Anterior cingulate cortex (tissue), 58 donors: ENCODE results near the gene ALDH4A1.
"Not testable (repeated sequence)": the region's sequence is repeated elsewhere in the genome, so short reads cannot be mapped to it uniquely, and the experiment has no call there.

ENCODE experiments used
- DNase-seq, 58 donors: peaks; one replicate each; lab custom pipeline; 2025; lab: John Stamatoyannopoulos, UW

The ALDH4A1 gene

DNA sequence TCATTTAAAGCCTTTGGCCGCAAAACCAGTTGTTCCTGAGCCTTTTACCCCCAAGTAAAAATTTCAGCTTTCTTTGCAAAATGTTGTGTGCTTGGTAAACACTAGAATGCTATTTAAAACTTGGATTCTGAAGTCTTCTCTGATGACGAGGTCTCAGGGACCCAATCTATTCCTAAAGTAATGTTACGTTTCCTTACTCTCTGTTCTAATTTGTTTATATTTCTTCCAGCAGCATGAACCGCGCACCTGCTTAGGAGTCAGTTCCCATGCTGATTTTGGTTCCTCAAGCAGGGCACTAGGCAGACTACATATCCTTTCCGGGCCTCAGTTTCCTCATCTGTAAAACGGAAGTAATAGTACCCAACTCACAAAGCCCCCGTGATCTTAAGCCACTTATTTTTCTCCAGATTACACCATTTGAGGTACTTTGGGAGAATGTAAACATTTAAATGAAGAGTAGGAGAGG lies 969 bp upstream of the ALDH4A1 start:
- no peak for DNase-seq

- peak in 5 of 58 donors; percentile 49 to 63 (median 57) for DNase-seq
Measured at GRCh38 chr1:18901952-18902522, 318 bp downstream of the ALDH4A1 start.

- DNase-seq: no peak
Measured at GRCh38 chr1:18901147-18901951, 1.0 kb downstream of the ALDH4A1 start.

GRCh38 chr1:18900303-18900841 lies 2.0 kb downstream of the ALDH4A1 start:
- peak in 2 of 58 donors; percentile 24 to 40 for DNase-seq

DNA sequence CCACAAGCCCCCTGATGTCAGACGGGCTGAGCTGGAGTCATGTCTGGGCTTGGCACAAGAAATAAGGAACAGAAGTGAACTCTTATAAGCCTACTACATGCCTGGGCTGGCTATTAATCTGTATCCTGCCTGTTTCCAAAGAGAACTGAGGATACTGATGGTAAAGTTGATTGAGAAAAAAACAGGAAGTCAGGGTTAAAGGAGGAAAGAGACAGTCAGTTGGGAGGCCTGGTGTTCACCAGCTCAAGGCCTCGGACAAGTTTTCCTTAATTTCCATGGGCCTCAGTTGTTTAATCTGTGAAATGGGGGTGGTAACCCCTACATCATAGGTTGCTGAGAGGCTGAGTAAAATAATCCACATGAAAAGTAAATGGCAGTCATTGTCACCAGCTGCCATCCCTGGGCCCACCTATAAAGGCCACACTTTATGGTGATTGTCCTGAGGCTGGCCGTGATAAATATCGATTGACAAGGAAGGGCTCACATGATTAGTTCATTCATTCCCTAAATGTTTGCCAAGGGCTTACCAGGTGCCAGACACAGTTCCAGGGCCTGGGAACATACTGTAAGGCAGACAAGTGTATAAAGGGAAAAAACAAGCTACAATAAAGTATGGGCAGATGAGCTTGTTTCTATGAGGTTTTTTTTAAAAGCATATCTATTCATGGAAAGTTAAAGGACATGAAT lies 2.8 kb downstream of the ALDH4A1 start:
- no peak for DNase-seq

- DNase-seq: no peak
Measured at GRCh38 chr1:18898567-18898966, 3.8 kb downstream of the ALDH4A1 start.

DNA sequence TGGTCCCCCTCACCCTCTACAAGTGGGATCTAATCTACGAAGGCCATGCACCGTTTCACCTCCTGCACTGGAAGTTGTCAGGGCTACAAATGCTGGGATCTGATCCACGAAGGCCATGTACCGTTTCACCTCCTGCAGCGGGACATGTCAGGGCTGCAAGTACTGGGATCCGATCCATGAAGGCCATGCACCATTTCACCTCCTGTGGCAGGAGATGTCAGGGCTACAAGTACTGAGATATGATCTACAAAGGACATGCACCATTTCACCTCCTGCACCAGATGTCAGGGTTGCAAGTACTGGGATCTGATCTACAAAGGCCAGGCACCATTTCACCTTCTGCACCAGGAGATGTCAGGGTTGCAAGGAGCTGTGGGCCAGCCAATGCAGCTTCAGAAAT lies 7.0 kb downstream of the ALDH4A1 start:
- DNase-seq: no peak

GRCh38 chr1:18893120-18893519 lies 9.2 kb downstream of the ALDH4A1 start:
- DNase-seq: no peak

- not testable (repeated sequence) for DNase-seq
Measured at GRCh38 chr1:18891858-18892257, 10.5 kb downstream of the ALDH4A1 start.

- DNase-seq: no peak
Measured at GRCh38 chr1:18891426-18891780, 11.0 kb downstream of the ALDH4A1 start.

GRCh38 chr1:18890706-18891425 lies 11.5 kb downstream of the ALDH4A1 start:
- peak in 44 of 58 donors; percentile 4 to 68 (median 27) for DNase-seq

DNA sequence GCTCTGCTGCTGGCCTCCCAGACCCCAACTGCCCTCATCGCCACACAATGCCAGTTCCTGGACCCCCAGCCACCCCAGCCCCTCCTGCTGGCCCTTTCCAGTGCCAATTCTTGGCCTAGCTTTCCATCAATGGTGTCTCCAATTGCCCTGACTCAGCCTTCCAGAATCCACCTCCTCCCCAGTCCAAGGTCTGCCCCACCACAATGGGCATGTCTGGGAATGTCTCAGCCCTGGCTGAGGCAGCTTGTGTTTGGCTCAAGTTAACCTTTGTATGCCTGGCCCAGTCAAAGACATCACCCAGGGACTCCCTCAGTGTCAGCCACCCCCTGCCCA lies 16.4 kb downstream of the ALDH4A1 start:
- peak in 4 of 58 donors; percentile 3 to 39 (median 24) for DNase-seq

GRCh38 chr1:18885311-18886002 lies 16.9 kb downstream of the ALDH4A1 start:
- no peak for DNase-seq

DNA sequence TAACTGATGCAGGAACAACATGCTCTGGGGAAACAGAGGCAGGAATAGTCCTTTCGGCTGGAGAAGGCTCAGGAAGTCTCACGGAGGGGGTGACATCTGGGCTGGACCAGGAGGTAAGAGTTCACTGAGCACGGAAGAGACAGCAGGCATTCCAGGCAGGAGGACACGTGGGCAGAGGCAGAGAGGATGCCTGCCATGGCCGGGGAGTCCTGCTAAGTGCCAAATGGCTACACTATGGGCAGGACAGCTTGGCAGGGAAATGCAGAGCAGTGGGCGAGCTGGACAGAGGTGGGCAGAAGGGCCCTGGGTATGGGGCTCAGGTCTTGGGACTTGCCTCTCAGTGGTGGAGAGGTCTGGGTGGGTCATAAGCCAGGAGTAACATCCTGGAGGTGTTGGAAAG lies 17.6 kb downstream of the ALDH4A1 start:
- DNase-seq: no peak

DNA sequence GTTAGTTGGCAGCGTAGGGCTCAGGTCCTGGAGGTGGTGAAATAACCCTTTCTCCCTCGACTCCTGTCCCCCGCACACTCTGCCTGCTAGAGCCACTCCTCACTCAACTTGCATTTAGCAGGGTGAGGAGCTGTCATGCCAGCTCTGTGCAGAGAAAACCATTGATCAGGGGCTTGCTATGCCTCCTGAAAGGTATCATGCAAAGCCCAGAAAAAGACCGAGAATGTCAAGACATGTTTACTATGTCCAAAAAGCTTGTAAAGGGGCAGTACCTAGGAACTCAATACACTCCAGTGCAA lies 18.0 kb downstream of the ALDH4A1 start:
- no peak for DNase-seq

DNA sequence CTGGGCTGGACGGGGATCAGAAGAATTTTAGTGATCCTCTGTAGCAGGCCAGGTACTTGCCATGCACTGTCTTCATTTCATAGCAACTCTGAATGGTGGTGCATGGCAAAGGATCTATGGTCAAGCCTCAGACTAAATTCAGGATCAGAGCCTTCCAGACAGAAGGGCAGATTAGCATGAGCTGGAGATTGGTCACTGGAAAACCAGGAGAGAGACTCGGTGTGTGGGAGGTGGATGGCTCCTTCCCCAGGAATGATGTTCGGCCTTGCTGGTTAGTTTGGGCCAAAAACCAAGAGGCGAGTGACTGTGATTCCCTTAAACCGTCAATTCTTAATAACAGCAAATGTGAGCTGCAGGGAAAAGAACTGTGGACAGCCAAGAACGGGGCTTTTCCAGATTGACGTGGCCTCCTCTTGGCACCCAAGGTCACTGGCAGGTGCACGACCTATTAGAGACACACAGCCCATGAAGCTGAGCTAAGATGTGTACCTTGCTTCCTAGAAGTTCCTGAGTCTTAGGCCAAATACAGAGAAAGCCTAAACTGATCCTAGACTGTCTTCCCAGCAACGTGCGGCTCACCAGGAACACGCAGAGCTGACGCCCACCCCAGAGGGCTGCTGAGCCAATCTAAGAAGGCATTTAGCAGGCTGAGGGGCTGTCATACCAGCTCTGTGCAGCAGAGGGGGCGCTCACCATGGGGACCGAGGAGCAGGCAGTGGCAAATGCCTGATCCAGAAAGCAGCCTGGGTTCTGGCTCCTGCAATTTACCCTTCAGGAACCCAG lies 18.5 kb downstream of the ALDH4A1 start:
- peak in 56 of 58 donors; percentile 12 to 88 (median 64) for DNase-seq

DNA sequence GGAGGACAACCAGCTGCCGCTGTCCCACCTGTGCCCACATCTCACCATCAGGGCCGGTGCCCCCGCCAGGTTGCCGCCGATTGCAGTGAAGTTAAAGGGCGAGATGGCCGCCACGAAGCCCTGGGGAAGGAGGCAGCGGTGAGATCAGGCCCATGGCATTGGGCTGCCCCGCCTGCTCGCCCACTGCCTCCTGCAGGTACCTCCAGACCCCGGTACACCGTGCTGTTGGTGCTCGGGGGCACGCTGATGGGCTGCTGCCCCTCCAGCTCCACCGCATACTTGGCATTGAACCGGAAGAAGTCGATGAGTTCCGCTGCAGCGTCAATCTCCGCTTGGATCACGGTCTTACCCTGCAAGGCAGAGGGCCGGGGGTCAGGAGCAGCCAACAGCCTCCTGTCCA lies 19.3 kb downstream of the ALDH4A1 start:
- DNase-seq: no peak

DNA sequence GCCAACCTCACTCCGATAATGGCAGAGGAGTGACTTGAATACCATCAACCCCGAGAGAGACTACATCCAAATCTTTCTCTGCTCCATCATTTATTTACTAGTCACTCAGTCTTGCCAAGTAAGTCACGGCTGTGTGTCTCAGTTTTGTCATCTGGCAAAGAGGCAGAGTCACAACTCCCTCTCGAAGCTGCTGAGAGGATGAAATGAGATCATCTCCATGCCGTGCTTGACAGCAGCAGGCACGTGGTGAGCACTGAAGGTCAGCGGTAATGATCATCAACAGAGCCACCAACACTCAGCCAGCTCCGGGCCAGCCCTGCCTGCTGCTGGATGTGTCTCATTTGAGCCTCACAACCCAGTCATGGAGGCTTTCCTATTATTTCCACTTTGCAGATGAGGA lies 19.9 kb downstream of the ALDH4A1 start:
- DNase-seq: peak in 32 of 58 donors; percentile 5 to 73 (median 19)

DNA sequence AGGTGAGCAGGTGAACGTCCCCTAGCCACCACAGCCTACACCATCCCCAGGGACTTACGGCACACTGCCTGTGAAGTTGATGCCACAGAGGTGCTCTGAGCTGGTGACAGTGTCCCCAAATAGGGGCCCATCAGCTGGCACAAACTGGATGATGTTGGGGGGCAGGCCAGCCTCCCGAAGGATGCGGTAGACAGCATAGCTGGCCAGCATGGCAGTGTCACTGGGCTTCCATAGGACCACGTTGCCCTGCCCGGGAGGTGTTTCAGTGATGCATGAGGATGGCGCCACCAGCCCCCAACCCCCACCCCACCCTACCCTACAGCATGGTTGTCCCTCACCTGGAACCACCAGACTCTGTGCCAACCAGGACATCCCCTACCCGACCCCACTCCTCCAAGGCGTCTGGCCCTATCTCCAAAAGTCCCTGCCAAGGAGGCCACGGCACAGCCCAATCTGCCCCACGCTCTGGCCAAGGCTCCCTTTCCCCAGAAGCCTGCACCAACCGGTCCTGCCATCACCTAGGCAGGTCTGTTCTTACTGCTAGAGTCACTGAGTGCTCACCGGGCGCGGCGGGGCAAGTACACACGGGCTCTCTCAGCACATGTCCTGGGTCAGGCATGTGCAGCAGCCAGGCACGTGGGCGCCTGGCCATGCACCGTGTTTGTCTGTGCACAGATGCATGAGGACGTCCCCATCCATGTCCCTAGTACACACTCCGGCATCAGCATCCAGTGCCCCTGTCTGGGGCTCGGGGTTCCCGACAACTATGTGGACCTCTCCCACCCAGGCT lies 20.5 kb downstream of the ALDH4A1 start:
- no peak for DNase-seq
